ENCODE results near the gene SNAP29.

SNAP29 gene

GRCh38 chr22:20839837-20840645 is 18.8 kb upstream of the SNAP29 start:
- no peak for TF ChIP-seq CTCF (IDR thresholded peaks at IDR 0.05)
- TF ChIP-seq ZFX (IDR thresholded peaks at IDR 0.05; ENCODE audit: borderline replicate concordance) = no peak
- H3K27ac ChIP-seq = no peak overlapping the region

DNA sequence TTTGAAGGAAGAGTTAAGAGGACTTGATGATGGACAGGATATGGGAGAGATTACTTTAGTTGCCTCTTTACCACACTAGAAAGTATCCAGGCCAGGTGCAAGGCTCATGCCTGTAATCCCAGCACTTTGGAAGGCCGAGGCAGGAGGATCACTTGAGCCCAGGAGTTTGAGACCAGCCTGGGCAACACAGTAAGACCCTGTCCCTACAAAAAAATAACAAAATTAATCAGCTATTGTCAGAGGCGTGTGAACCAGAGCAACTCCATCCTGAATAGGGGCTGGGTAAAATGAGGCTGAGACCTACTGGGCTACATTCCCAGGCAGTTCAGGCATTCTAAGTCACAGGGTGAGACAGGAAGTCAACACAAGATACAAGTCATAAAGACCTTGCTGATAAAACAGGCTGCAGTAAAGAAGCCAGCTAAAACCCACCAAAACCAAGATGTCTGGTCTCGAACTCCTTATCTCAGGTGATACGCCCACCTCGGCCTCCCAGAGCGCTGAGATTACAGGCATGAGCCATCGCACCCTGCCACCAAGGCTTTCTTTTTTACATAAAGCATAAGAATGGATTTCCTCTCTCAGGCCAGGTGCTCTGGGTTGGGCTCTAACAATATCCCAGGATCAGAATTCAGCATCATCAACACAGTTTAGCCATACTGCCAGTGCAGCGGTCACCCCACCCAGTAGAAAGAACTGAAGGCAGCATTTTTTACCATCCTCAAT is 18.0 kb upstream of the SNAP29 start:
- H3K27ac ChIP-seq = no peak overlapping the region
- TF ChIP-seq CTCF (IDR thresholded peaks at IDR 0.05) (no peak), ZFX (IDR thresholded peaks at IDR 0.05; ENCODE audit: borderline replicate concordance) (no peak)

DNA sequence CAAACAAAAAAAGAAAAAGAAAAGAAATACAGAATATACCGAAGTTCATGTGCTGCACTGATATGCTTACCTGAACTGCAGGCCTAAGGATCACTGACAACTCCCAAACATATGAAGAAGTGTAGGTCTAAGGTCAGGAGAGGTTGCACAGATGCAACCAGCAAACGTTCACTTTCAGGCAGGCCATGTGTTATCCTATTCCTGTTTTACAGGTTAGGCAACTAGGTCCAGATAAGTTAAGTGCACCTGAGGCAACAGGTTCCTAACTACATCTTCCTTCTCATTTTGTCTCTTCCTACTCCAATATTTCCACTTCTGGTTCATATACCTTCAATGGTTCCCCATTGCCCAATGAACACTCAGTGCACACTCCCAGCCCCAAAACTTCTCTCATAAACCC is 15.3 kb upstream of the SNAP29 start:
- TF ChIP-seq CTCF (IDR thresholded peaks at IDR 0.05) (no peak), ZFX (IDR thresholded peaks at IDR 0.05; ENCODE audit: borderline replicate concordance) (no peak)
- peak overlapping the region; percentile 61 for H3K27ac ChIP-seq

- peak overlapping the region; percentile 61 for H3K27ac ChIP-seq
- TF ChIP-seq CTCF (IDR thresholded peaks at IDR 0.05) (no peak), ZFX (IDR thresholded peaks at IDR 0.05; ENCODE audit: borderline replicate concordance) (no peak)
Observed at GRCh38 chr22:20844055-20845037, 14.5 kb upstream of the SNAP29 start.

GRCh38 chr22:20847318-20847822 is 11.4 kb upstream of the SNAP29 start:
- H3K27ac ChIP-seq = no peak overlapping the region
- TF ChIP-seq CTCF (IDR thresholded peaks at IDR 0.05) = no peak
- TF ChIP-seq ZFX (IDR thresholded peaks at IDR 0.05; ENCODE audit: borderline replicate concordance) = no peak

GRCh38 chr22:20852076-20852475 is 6.7 kb upstream of the SNAP29 start:
- TF ChIP-seq CTCF (IDR thresholded peaks at IDR 0.05) = no peak
- TF ChIP-seq ZFX (IDR thresholded peaks at IDR 0.05; ENCODE audit: borderline replicate concordance) = no peak

More at GRCh38 chr22:20852076-20852475, 6.7 kb upstream of the SNAP29 start:
- no peak overlapping the region for H3K27ac ChIP-seq
